Stimulated activated CD8-positive, alpha-beta memory T cell treated with anti-CD3 and anti-CD28 coated beads, Interleukin-4, amount 100 ng/mL, for 48 hours (primary cell): ENCODE data around the gene METTL5.

Source experiments
- DNase-seq: peaks from one replicate; pipeline ENCODE4 v3.0.0-alpha.2; 2020

Gene METTL5

DNA sequence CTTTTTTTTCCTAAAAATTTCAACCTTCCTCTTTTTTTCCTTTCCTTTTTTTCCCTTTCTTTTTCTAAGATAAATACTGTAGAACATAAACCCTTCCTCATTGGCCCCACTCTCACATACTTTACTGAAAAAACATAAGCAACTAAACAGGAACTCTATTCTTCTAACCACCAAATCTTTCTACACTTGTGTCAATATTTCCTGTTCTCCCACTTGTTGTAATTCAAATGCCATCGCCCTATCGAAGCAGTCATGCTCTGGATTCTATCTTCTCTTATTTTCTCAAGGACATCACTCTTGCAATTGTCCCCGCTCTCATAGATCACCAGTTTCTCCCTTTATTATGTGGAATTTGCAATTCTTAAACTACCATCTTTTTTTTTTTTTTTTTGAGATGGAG is 46.3 kb downstream of the METTL5 start:
- no peak for DNase-seq

DNA sequence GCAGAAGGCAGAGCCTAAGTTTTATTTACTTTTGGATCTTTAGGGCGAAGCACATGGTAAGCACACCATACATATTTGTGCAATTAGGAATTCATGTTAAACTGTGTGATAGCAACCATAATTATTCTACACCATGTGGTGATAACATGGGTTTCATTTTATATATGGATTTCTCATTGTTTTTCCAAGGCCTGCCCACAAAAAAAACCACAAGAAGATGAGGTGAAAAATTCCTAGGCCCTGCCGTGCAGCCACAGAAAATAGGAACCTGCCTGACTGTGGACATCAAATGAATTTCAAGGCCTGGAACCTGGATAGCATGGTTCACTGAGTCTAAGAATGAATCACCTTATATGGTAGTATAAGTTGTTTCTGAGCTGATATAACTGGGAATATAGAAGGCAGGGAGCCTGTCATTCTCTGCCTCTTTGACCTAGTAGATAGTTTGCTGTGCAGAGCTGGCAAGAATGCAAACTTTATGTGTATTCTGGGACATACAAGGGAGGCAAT is 48.4 kb downstream of the METTL5 start:
- no peak for DNase-seq

DNA sequence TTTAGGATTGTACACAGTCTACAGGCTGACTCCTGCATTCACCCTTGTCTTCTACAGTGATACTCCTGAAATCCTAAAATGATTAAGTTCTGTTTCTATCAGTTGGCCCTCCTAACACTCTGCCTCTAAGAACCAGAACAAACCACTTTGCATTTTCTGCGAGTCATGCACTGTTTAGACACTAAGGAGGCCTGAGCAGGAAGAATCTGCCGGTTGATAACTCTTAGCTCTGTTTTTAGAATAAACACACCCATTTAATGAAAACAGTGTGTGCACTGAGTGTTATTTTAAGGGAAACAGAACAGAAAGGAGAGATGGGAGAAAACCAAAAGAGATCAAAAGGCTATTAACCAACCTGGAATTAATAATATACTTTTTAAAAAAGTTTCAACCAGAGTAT is 48.9 kb downstream of the METTL5 start:
- no peak for DNase-seq

DNA sequence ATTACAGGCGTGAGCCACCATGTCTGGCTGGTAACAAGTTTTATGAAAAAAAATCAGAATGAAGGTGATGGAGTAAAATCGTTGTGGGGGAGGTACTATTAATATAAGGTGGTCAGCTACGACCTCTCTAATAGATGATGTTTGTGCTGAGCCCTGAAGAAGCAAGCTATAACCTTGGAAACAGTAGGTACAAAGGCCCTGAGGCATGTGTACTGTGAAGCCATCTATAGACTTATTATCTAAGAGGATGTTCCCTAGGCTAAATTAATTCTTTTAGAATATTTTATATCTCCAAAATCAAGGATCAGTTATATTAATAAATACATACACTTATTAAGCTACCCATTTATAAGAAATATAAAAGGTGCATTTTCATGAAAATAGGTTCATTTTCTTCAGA is 49.4 kb downstream of the METTL5 start:
- DNase-seq: no peak

DNA sequence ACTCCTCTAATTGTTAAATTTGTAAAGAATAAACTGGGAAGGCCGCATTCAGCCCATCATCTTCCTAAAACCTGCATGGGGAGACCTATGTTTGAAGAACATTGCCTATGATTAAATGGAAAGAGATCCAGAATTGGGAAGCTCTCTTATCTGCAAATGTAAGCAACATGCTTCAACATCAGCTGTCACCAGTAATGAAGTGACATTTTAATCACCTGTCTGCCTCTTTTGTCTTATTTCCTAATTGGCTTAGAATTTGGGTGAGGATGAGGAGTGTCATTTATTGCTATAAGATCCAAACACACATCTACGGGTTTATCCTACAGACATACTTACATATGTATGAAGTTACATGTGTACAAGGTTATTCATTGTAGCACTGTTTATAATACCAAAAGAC is 52.1 kb downstream of the METTL5 start:
- DNase-seq: no peak

DNA sequence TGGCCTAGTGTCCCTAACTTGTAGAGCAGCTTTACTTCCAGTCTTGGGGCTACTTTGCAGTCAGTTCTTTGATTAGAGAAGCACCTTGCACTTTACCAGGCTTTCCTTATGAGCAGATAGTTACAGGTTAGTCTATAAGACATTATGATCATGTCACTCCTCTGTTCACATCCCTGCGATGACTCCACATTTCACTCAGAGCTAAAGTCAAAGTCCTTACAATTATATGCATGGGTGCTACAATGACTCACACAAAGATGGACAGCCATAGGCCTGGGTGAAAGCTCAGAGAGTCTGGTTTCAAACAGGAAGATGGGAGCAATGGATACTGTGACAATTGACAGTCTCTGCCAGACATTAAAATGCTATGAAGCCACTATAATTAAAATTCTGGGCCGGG is 53.1 kb downstream of the METTL5 start:
- DNase-seq: no peak

DNA sequence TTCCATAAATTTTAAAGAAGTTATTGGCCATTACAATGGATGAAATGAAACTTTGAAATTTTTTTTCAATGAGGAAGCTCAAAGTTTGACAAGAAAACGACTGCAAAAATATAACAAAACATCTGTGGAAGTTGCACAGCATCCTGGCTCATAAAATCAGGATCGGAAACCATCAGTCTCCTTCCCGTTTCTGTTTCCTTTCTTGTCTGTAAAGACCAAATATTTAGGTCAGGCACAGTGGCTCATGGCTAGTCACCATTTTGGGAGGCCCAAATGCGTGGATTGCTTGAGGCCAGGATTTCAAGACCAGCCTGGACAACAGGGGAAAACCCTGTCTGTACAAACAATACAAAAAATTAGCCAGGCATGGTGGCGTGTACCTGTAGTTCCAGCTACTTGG is 53.7 kb downstream of the METTL5 start:
- no peak for DNase-seq

DNA sequence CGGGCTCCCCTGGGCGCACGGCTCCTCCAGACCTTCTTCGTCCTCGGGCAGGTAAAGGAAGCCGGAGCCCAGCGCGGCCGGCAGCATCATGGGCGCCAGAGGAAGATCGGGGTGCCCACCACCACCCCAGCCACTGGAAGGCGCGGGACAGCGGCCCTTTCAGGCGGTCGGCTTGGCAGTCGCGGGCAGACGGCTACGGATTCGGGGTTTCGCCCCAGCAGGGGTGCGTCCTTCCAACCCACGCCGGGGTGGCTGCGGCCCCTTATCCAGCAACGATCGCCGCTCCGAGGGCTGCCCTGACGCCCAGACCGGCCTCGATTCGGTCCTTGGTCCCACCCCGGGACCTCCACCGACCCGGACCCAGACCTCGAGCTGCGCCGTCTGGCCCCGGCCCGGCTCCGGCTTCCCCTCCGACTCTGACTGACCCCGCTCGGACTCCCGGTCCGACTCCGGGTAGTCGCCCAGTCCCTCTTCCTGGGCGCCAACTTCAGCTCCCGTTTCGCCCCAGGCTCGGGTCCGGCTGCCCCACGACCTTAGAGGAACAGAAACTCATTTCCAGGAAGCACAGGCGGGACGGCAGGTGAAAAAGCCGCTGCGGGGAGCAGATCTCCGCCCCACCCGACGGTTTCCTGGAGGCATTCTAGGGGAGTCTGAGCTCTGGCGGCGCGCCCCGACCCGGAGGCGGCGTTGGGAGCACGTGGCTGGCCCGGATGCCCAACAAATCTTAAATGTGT is 56.3 kb downstream of the METTL5 start:
- DNase-seq: peak; percentile 48

DNA sequence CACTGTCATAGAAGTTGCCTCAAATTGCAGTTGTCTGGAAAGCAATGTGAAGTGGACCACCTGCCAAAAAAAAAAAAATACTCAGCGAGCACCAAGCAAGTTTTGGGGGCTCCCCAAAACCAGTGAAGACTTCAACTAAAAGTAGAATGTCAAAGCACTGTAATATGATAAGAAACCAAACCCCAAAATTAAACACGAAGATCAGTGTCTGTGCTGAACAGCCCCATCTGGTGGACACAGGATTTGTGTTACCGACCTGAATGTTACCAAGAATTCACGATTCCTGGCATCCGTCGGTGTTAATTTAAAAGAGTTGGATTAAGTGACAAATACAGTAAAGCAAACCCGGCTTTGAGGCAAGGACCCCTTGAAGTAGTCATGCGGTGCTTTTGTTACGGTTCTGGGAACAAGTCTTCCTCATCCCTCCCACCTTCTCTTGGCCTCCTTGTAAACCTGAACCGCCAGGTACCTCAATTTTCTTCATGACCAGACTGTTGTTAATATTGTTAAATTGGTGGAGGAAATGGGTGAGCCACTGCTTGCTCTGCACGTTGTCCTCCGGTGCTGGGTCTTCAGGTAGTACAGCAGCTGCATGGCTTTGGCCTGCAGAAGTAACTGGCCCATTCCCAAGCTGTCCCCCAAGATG is 57.3 kb downstream of the METTL5 start:
- DNase-seq: peak; percentile 68

DNA sequence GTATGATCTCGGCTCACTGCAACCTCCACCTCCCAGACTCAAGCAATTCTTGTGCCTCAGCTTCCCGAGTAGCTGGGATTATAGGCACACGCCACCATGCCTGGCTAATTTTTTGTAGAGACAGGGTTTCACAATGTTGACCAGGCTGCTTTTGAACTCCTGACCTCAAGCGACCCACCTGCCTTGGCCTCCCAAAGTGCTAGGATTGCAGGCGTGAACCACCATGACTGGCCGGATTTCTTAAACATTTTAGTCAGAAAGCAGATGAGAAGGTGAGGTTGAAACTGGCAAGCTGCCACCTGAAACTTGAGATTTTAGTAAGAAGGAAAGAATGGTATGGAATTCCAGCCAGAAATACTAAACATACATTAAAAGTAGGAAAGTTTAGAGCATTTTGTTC is 59.2 kb downstream of the METTL5 start:
- no peak for DNase-seq

DNA sequence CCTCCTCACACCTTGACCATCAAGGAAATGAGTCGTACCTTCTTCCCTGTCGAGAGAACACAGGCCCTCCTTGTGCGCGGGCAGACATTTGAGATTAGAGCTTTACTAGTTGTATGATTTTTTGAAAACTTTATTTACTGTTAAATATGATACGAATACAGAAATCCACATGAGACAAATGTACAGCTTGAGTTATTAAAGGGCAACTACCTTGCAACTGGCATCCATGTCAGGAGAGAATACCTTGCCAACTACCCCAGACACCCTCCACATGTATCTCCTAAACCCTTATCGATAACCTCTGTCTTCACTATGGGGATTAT is 62.8 kb downstream of the METTL5 start:
- no peak for DNase-seq
